ENCODE measurements around the gene MYEOV. TPM values are rescaled to one million over a fixed set of nuclear protein-coding genes. Genes with fewer than 3 reads are reported as not detected.

Gene MYEOV
- total RNA-seq, 2 donors from 2014 or later, result 0.12 TPM; not detected in 1

GRCh38 chr11:69333149-69333710 is 39.3 kb downstream of the MYEOV start:
- TF ChIP-seq CTCF (IDR thresholded peaks at IDR 0.05), result no peak
- no peak overlapping the region for H3K27ac ChIP-seq
- no peaks in the 10 kb centered on the region for H3K27me3 ChIP-seq
- H3K4me1 ChIP-seq, result no peaks in the 10 kb centered on the region
- no peaks in the 10 kb centered on the region for H3K36me3 ChIP-seq
- no peak overlapping the region for H3K4me3 ChIP-seq
- DNase-seq (ENCODE audit: low spot score), result no peak
- no peaks in the 10 kb centered on the region for H3K9me3 ChIP-seq

- TF ChIP-seq CTCF (IDR thresholded peaks at IDR 0.05), result no peak
- no peaks in the 10 kb centered on the region for H3K9me3 ChIP-seq
- H3K36me3 ChIP-seq, result no peaks in the 10 kb centered on the region
- no peak overlapping the region for H3K4me3 ChIP-seq
- no peak for DNase-seq (ENCODE audit: low spot score)
- H3K4me1 ChIP-seq, result no peaks in the 10 kb centered on the region
- no peaks in the 10 kb centered on the region for H3K27me3 ChIP-seq
- H3K27ac ChIP-seq, result no peak overlapping the region
Measured at GRCh38 chr11:69333879-69334278, 39.9 kb downstream of the MYEOV start.

GRCh38 chr11:69335007-69335780 is 41.2 kb downstream of the MYEOV start:
- DNase-seq (ENCODE audit: low spot score), result peak; percentile 38
- Histone ChIP-seq H3K36me3 (no peaks in the 10 kb centered on the region), H3K9me3 (no peaks in the 10 kb centered on the region), H3K4me1 (no peaks in the 10 kb centered on the region), H3K4me3 (no peak overlapping the region), H3K27ac (no peak overlapping the region), H3K27me3 (no peaks in the 10 kb centered on the region)
- TF ChIP-seq CTCF (IDR thresholded peaks at IDR 0.05), result no peak

GRCh38 chr11:69335781-69336405 is 41.9 kb downstream of the MYEOV start:
- TF ChIP-seq CTCF (IDR thresholded peaks at IDR 0.05), result no peak
- no peaks in the 10 kb centered on the region for H3K9me3 ChIP-seq
- no peaks in the 10 kb centered on the region for H3K36me3 ChIP-seq
- no peak for DNase-seq (ENCODE audit: low spot score)
- H3K4me1 ChIP-seq, result no peaks in the 10 kb centered on the region
- no peak overlapping the region for H3K4me3 ChIP-seq
- H3K27me3 ChIP-seq, result no peaks in the 10 kb centered on the region
- no peak overlapping the region for H3K27ac ChIP-seq

- no peak for TF ChIP-seq CTCF (IDR thresholded peaks at IDR 0.05)
- H3K27ac ChIP-seq, result no peak overlapping the region
- no peaks in the 10 kb centered on the region for H3K4me1 ChIP-seq
- H3K4me3 ChIP-seq, result no peak overlapping the region
- DNase-seq (ENCODE audit: low spot score), result peak; percentile 50
- no peaks in the 10 kb centered on the region for H3K36me3 ChIP-seq
- H3K27me3 ChIP-seq, result no peaks in the 10 kb centered on the region
- no peaks in the 10 kb centered on the region for H3K9me3 ChIP-seq
Measured at GRCh38 chr11:69337211-69337721, 43.3 kb downstream of the MYEOV start.
